ENCODE measurements around the gene UTP14C. TPM values are rescaled to one million over a fixed set of nuclear protein-coding genes. Genes with fewer than 3 reads are reported as not detected.

Gene UTP14C
- total and polyA plus RNA-seq, 2 of the 13 experiments (the other 11 are each of a cell fraction or from before 2014, with no cell fraction given): 8.8 to 12.2 TPM

DNA sequence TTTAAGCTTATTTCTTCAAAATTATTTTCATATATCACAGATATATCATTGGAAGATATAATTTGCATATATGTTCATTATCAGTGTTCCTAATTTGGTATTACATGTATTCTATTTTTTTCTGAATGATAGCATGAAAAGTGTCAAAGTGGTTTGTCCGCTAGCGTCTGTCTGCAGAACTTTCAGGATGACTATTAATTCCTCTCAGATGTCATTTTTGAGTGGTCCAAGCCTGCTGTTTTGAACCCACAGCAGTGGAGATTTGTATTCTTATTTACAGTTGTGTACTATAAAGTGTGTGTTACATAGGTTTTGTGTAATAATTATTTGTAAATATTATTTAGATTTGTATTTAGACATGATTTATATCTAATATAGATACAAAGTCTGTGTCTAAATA, 8.5 kb downstream of the UTP14C start:
- Histone ChIP-seq H3K79me2 (ENCODE audit: insufficient read depth, low read length) (peaks cover 4% of the 10 kb centered on the region), H3K4me1 (ENCODE audit: insufficient read depth, low read length) (peaks cover 28% of the 10 kb centered on the region), H3K36me3 (replicated peaks in 1 of 2; ENCODE audit: control insufficient read depth in 1 of 2, insufficient read depth in 2 of 2, low read length in 2 of 2) (peaks cover 2 to 19% of the 10 kb centered on the region in 2 experiments; a peak in 3 of 5 replicates), H3K27ac (ENCODE audit: extremely low read length, insufficient read depth, low read length) (no peak overlapping the region), H3K4me2 (ENCODE audit: low read depth, low read length) (no peak overlapping the region), H3K27me3 (ENCODE audit: control insufficient read depth in 1 of 2, insufficient read depth in 2 of 2, low read length in 2 of 2) (no peaks in the 10 kb centered on the region), H4K20me1 (ENCODE audit: insufficient read depth, low read length) (no peaks in the 10 kb centered on the region), H3K4me3 (replicated peaks in 1 of 3; ENCODE audit: insufficient read depth in 1 of 3, low read depth in 2 of 3, low read length in 3 of 3) (no peak overlapping the region), H2AFZ (ENCODE audit: low read length) (no peak overlapping the region), H3K9me3 (ENCODE audit: low read length) (no peaks in the 10 kb centered on the region), H3K9ac (ENCODE audit: insufficient read depth, low read depth, low read length) (no peak overlapping the region)
- BruUV-seq (replicated peaks): no TSS peak
- POLR2A ChIA-PET: no interaction called here
- CTCF ChIA-PET (ENCODE audit: low intra/inter-chr PET ratio, low total read pairs): no interaction called here
- 97% methylated on average over 2 of the region's 2 CpGs for WGBS (ENCODE audit: low lambda C conversion rate)
- DNase-seq (ENCODE audit: low spot score) (no peak), FAIRE-seq (no peak), ATAC-seq (no peak)
- intact Hi-C loops (cut with micrococcal nuclease; ENCODE audit: unreplicated experiment): no loop called here
- in situ Hi-C loops (cut with HindIII; ENCODE audit: extremely low pct_ligation_motif_present, low pct_unique_long_range_greater_than_20kb): no loop called here
- TF ChIP-seq RORA (CRISPR knock-in tag; IDR thresholded peaks at IDR 0.05) (no peak), DNMT3B (CRISPR knock-in tag; conservative IDR thresholded peaks at IDR 0.05) (no peak), KDM2A (CRISPR knock-in tag; IDR thresholded peaks at IDR 0.05; ENCODE audit: borderline replicate concordance, low read depth) (no peak), SALL1 (CRISPR knock-in tag; IDR thresholded peaks at IDR 0.05) (no peak), TAF15 (IDR thresholded peaks at IDR 0.05; ENCODE audit: low read depth, low read length, poor library complexity, severe bottlenecking) (no peak), NRL (CRISPR knock-in tag; IDR thresholded peaks at IDR 0.05; ENCODE audit: borderline replicate concordance) (no peak), ZNF160 (CRISPR knock-in tag; IDR thresholded peaks at IDR 0.05) (no peak), MIER2 (CRISPR knock-in tag; IDR thresholded peaks at IDR 0.05) (no peak), MATR3 (CRISPR knock-in tag; IDR thresholded peaks at IDR 0.05) (no peak)
- TF ChIP-seq, protein P1, sequence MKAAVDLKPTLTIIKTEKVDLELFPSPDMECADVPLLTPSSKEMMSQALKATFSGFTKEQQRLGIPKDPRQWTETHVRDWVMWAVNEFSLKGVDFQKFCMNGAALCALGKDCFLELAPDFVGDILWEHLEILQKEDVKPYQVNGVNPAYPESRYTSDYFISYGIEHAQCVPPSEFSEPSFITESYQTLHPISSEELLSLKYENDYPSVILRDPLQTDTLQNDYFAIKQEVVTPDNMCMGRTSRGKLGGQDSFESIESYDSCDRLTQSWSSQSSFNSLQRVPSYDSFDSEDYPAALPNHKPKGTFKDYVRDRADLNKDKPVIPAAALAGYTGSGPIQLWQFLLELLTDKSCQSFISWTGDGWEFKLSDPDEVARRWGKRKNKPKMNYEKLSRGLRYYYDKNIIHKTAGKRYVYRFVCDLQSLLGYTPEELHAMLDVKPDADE (CRISPR knock-in tag; IDR thresholded peaks at IDR 0.05): no peak
- TF ChIP-seq, protein P2, sequence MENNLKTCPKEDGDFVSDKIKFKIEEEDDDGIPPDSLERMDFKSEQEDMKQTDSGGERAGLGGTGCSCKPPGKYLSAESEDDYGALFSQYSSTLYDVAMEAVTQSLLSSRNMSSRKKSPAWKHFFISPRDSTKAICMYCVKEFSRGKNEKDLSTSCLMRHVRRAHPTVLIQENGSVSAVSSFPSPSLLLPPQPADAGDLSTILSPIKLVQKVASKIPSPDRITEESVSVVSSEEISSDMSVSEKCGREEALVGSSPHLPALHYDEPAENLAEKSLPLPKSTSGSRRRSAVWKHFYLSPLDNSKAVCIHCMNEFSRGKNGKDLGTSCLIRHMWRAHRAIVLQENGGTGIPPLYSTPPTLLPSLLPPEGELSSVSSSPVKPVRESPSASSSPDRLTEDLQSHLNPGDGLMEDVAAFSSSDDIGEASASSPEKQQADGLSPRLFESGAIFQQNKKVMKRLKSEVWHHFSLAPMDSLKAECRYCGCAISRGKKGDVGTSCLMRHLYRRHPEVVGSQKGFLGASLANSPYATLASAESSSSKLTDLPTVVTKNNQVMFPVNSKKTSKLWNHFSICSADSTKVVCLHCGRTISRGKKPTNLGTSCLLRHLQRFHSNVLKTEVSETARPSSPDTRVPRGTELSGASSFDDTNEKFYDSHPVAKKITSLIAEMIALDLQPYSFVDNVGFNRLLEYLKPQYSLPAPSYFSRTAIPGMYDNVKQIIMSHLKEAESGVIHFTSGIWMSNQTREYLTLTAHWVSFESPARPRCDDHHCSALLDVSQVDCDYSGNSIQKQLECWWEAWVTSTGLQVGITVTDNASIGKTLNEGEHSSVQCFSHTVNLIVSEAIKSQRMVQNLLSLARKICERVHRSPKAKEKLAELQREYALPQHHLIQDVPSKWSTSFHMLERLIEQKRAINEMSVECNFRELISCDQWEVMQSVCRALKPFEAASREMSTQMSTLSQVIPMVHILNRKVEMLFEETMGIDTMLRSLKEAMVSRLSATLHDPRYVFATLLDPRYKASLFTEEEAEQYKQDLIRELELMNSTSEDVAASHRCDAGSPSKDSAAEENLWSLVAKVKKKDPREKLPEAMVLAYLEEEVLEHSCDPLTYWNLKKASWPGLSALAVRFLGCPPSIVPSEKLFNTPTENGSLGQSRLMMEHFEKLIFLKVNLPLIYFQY (CRISPR knock-in tag; IDR thresholded peaks at IDR 0.05; ENCODE audit: borderline replicate concordance): no peak
- TF ChIP-seq, protein P3, sequence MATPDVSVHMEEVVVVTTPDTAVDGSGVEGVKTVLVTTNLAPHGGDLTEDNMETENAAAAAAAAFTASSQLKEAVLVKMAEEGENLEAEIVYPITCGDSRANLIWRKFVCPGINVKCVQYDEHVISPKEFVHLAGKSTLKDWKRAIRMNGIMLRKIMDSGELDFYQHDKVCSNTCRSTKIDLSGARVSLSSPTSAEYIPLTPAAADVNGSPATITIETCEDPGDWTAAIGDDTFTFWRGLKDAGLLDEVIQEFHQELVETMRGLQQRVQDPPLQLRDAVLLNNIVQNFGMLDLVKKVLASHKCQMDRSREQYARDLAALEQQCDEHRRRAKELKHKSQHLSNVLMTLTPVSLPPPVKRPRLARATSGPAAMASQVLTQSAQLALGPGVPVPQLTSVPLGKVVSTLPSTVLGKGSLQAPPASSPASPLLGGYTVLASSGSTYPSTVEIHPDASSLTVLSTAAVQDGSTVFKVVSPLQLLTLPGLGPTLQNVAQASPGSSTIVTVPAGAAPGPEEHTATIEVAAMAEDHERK (CRISPR knock-in tag; IDR thresholded peaks at IDR 0.05; ENCODE audit: low read depth): no peak
- TF ChIP-seq, protein P4, sequence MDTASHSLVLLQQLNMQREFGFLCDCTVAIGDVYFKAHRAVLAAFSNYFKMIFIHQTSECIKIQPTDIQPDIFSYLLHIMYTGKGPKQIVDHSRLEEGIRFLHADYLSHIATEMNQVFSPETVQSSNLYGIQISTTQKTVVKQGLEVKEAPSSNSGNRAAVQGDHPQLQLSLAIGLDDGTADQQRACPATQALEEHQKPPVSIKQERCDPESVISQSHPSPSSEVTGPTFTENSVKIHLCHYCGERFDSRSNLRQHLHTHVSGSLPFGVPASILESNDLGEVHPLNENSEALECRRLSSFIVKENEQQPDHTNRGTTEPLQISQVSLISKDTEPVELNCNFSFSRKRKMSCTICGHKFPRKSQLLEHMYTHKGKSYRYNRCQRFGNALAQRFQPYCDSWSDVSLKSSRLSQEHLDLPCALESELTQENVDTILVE (CRISPR knock-in tag; IDR thresholded peaks at IDR 0.05): no peak
- TF ChIP-seq, protein P5, sequence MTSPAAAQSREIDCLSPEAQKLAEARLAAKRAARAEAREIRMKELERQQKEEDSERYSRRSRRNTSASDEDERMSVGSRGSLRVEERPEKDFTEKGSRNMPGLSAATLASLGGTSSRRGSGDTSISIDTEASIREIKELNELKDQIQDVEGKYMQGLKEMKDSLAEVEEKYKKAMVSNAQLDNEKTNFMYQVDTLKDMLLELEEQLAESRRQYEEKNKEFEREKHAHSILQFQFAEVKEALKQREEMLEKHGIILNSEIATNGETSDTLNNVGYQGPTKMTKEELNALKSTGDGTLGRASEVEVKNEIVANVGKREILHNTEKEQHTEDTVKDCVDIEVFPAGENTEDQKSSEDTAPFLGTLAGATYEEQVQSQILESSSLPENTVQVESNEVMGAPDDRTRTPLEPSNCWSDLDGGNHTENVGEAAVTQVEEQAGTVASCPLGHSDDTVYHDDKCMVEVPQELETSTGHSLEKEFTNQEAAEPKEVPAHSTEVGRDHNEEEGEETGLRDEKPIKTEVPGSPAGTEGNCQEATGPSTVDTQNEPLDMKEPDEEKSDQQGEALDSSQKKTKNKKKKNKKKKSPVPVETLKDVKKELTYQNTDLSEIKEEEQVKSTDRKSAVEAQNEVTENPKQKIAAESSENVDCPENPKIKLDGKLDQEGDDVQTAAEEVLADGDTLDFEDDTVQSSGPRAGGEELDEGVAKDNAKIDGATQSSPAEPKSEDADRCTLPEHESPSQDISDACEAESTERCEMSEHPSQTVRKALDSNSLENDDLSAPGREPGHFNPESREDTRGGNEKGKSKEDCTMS (CRISPR knock-in tag; conservative IDR thresholded peaks at IDR 0.05): no peak
